SU-DHL-6 (cell line): ENCODE data around the gene BTC.
"Not testable (repeated sequence)": the region's sequence is repeated elsewhere in the genome, so short reads cannot be mapped to it uniquely, and the experiment has no call there.

ENCODE experiments used
- H2AFZ ChIP-seq: fragments of 200-600 bp; sonication (generic); 2 replicates; pipeline ENCODE4 v1.6.1; 2014; ENCODE audit warnings: low read depth, mild to moderate bottlenecking, moderate library complexity, mixed read lengths, antibody characterized with exemption, low read length; ENCODE audit not compliant: severe bottlenecking
- H3F3A ChIP-seq: fragments of 200-600 bp; shearing (Covaris generic); 2 replicates; pipeline ENCODE4 v1.6.0; 2016; ENCODE audit warnings: antibody characterized with exemption, mild to moderate bottlenecking; ENCODE audit not compliant: insufficient read depth
- H3K27ac ChIP-seq: fragments of 200-600 bp; sonication (generic); 2 replicates; pipeline ENCODE4 v1.5.1; 2016; ENCODE audit warnings: low read depth, mild to moderate bottlenecking, low read length, moderate library complexity, mixed read lengths
- H3K27me3 ChIP-seq: fragments of 200-600 bp; sonication (generic), shearing (Covaris generic); 2 replicates; pipeline ENCODE4 v1.6.0; 2014; ENCODE audit warnings: mild to moderate bottlenecking, low read length
- H3K36me3 ChIP-seq: fragments of 200-600 bp; sonication (generic); 2 replicates; pipeline ENCODE4 v1.6.1; 2014; ENCODE audit warnings: mild to moderate bottlenecking, low read length, mixed read lengths
- H3K4me2 ChIP-seq: fragments of 300-600, 200-600 bp; shearing (Covaris generic), sonication (generic); 2 replicates; pipeline ENCODE4 v1.6.0; 2014; ENCODE audit warnings: low read length, low read depth, mild to moderate bottlenecking; ENCODE audit not compliant: poor library complexity, severe bottlenecking
- H3K4me3 ChIP-seq: fragments of 200-600 bp; sonication (generic); 2 replicates; pipeline ENCODE4 v1.5.1; 2014; ENCODE audit warnings: antibody characterized with exemption, low read length, mild to moderate bottlenecking, mixed read lengths; ENCODE audit not compliant: insufficient read depth, poor library complexity, severe bottlenecking
- H3K79me2 ChIP-seq: fragments of 200-600 bp; sonication (generic); 2 replicates; pipeline ENCODE4 v1.6.1; 2014; ENCODE audit warnings: mild to moderate bottlenecking, low read length, moderate library complexity; ENCODE audit not compliant: insufficient read depth
- H3K9ac ChIP-seq: fragments of 200-600 bp; sonication (generic); 2 replicates; pipeline ENCODE4 v1.7.0; 2014; ENCODE audit warnings: mild to moderate bottlenecking, low read length
- H3K9me2 ChIP-seq: fragments of 200-600 bp; sonication (generic); replicated peaks from 2 replicates; pipeline ENCODE4 v1.6.1; 2014; ENCODE audit warnings: low read length; ENCODE audit not compliant: insufficient read depth
- H3K9me3 ChIP-seq: fragments of 200-600 bp; sonication (generic); 2 replicates; pipeline ENCODE4 v1.6.1; 2014; ENCODE audit warnings: low read length, mixed read lengths; ENCODE audit not compliant: insufficient read depth
- H4K20me1 ChIP-seq: fragments of 200-600 bp; sonication (generic); 2 replicates; pipeline ENCODE4 v1.6.1; 2014; ENCODE audit warnings: low read depth, mild to moderate bottlenecking, antibody characterized with exemption, low read length, moderate library complexity, mixed read lengths
- CTCF ChIP-seq: fragments of 200-600 bp; sonication (generic); IDR thresholded peaks from one replicate; pipeline ENCODE4 v1.5.1; 2017; ENCODE audit warnings: antibody characterized with exemption, mild to moderate bottlenecking, low read length, moderate library complexity; ENCODE audit not compliant: insufficient read depth, poor library complexity, severe bottlenecking
- EZH2phosphoT487 ChIP-seq: fragments of 200-600 bp; sonication (generic), shearing (Covaris generic); conservative IDR thresholded peaks from 2 replicates; pipeline ENCODE4 v1.6.1; 2018; ENCODE audit warnings: mild to moderate bottlenecking, antibody characterized with exemption, low read length, moderate library complexity, mixed read lengths

BTC gene

GRCh38 chr4:74715706-74716435, 78.5 kb downstream of the BTC start:
- Histone ChIP-seq H3K4me2 (no peak overlapping the region), H3K9me3 (no peaks in the 10 kb centered on the region), H3K27ac (no peak overlapping the region), H4K20me1 (no peaks in the 10 kb centered on the region), H3K36me3 (no peaks in the 10 kb centered on the region), H2AFZ (no peak overlapping the region), H3F3A (no peaks in the 10 kb centered on the region), H3K9me2 (no peaks in the 10 kb centered on the region), H3K4me3 (no peak overlapping the region), H3K79me2 (no peaks in the 10 kb centered on the region), H3K27me3 (no peaks in the 10 kb centered on the region), H3K9ac (no peak overlapping the region)
- TF ChIP-seq CTCF = no peak
- TF ChIP-seq EZH2phosphoT487 = no peak

GRCh38 chr4:74714611-74715130, 79.7 kb downstream of the BTC start:
- TF ChIP-seq CTCF (no peak), EZH2phosphoT487 (no peak)
- no peak overlapping the region for H3K4me3 ChIP-seq
- no peaks in the 10 kb centered on the region for H4K20me1 ChIP-seq
- no peaks in the 10 kb centered on the region for H3K27me3 ChIP-seq
- no peak overlapping the region for H3K27ac ChIP-seq
- H3K9me2 ChIP-seq = no peaks in the 10 kb centered on the region
- no peaks in the 10 kb centered on the region for H3K36me3 ChIP-seq
- no peaks in the 10 kb centered on the region for H3K79me2 ChIP-seq
- H3K4me2 ChIP-seq = no peak overlapping the region
- H3K9me3 ChIP-seq = no peaks in the 10 kb centered on the region
- H3F3A ChIP-seq = no peaks in the 10 kb centered on the region
- no peak overlapping the region for H3K9ac ChIP-seq
- H2AFZ ChIP-seq = no peak overlapping the region

- H3K9ac ChIP-seq, H3K79me2 ChIP-seq, H2AFZ ChIP-seq, H3K9me2 ChIP-seq, H3K9me3 ChIP-seq, H3K27ac ChIP-seq, H3F3A ChIP-seq, H3K27me3 ChIP-seq, H3K4me2 ChIP-seq, H3K4me3 ChIP-seq, H4K20me1 ChIP-seq, H3K36me3 ChIP-seq: not testable (repeated sequence)
Measured at GRCh38 chr4:74708135-74708534, 86.2 kb downstream of the BTC start.
